Neural progenitor cell (in vitro differentiated cells): Measurements from ENCODE around the gene FAM219A. TPM values are rescaled to one million over a fixed set of nuclear protein-coding genes. Genes with fewer than 3 reads are reported as not detected.
"Not testable (repeated sequence)": the region's sequence is repeated elsewhere in the genome, so short reads cannot be mapped to it uniquely, and the experiment has no call there.

Experiments used
- DNase-seq: peaks from one replicate; pipeline ENCODE4 v3.0.0-alpha.2; 2016; ENCODE audit warnings: low spot score
- H2AFZ ChIP-seq: fragments of 200-600 bp; sonication (generic); replicated peaks from 2 replicates; pipeline ENCODE4 v1.6.1; 2016; ENCODE audit warnings: antibody characterized with exemption
- H3F3A ChIP-seq: fragments of 200-600 bp; sonication (generic); 2 replicates; pipeline ENCODE4 v1.6.1; 2016; ENCODE audit warnings: antibody characterized with exemption, low read depth
- H3K27ac ChIP-seq: fragments of 200-600 bp; sonication (generic); 2 replicates; pipeline ENCODE4 v1.5.1; 2016; ENCODE audit warnings: mild to moderate bottlenecking
- H3K27me3 ChIP-seq: fragments of 200-600 bp; sonication (generic); 2 replicates; pipeline ENCODE4 v1.6.1; 2016; ENCODE audit warnings: mild to moderate bottlenecking, moderate library complexity
- H3K36me3 ChIP-seq: fragments of 200-600 bp; sonication (generic); 2 replicates; pipeline ENCODE4 v1.5.1; 2016
- H3K4me1 ChIP-seq: fragments of 200-600 bp; sonication (generic); 2 replicates; pipeline ENCODE4 v1.6.1; 2016; ENCODE audit warnings: mixed run types
- H3K4me2 ChIP-seq: fragments of 200-600 bp; sonication (generic); 2 replicates; pipeline ENCODE4 v1.6.1; 2016
- H3K4me3 ChIP-seq: fragments of 200-600 bp; sonication (generic); 2 replicates; pipeline ENCODE4 v1.5.1; 2016
- H3K79me2 ChIP-seq: fragments of 200-600 bp; sonication (generic); 2 replicates; pipeline ENCODE4 v1.6.1; 2016; ENCODE audit warnings: low read depth
- H3K9ac ChIP-seq: fragments of 200-600 bp; sonication (generic); 2 replicates; pipeline ENCODE4 v1.6.1; 2016
- H3K9me3 ChIP-seq: fragments of 200-600 bp; sonication (generic); 2 replicates; pipeline ENCODE4 v1.5.1; 2016; ENCODE audit warnings: low read depth
- H4K20me1 ChIP-seq: fragments of 200-600 bp; sonication (generic); 2 replicates; pipeline ENCODE4 v1.6.1; 2016; ENCODE audit warnings: low read depth
- H3K27ac Mint-ChIP-seq: 3 replicates; pipeline ENCODE4 v1.8.0; 2021; ENCODE audit warnings: mixed read lengths
- H3K27me3 Mint-ChIP-seq: 2 replicates; pipeline ENCODE4 v1.8.0; 2022; ENCODE audit warnings: low read depth, mild to moderate bottlenecking, inconsistent platforms, moderate library complexity, mixed read lengths; ENCODE audit not compliant: insufficient read depth
- H3K36me3 Mint-ChIP-seq: 3 replicates; pipeline ENCODE4 v1.8.0; 2021; ENCODE audit warnings: mixed read lengths
- H3K4me1 Mint-ChIP-seq: 3 replicates; pipeline ENCODE4 v1.8.0; 2021; ENCODE audit warnings: mixed read lengths
- H3K4me3 Mint-ChIP-seq: 3 replicates; pipeline ENCODE4 v1.8.0; 2021; ENCODE audit warnings: mild to moderate bottlenecking, moderate library complexity, mixed read lengths
- H3K9me3 Mint-ChIP-seq: 3 replicates; pipeline ENCODE4 v1.8.0; 2020; ENCODE audit warnings: mixed read lengths
- CTCF ChIP-seq: fragments of 200-600 bp; sonication (generic); IDR thresholded peaks from 2 replicates; pipeline ENCODE4 v1.5.1; 2017; ENCODE audit warnings: antibody characterized with exemption, mild to moderate bottlenecking
- EZH2 ChIP-seq: fragments of 200-600 bp; sonication (generic); IDR thresholded peaks from 2 replicates; pipeline ENCODE4 v1.6.1; 2017; ENCODE audit warnings: antibody characterized with exemption, mild to moderate bottlenecking, moderate library complexity
- EZH2phosphoT487 ChIP-seq: fragments of 200-600 bp; sonication (generic); IDR thresholded peaks from 2 replicates; pipeline ENCODE4 v1.6.1; 2017; ENCODE audit warnings: antibody characterized with exemption
- total RNA-seq: library from RNA; depleted of rRNA; stranded (reverse); fragments of >200 nt; gene quantifications from 2 replicates; pipeline ENCODE4 v1.2.3, GENCODE V29; 2015; ENCODE audit warnings: low replicate concordance

The FAM219A gene
- total RNA-seq, 1 donor from 2014 or later: 4.2 TPM

GRCh38 chr9:34366365-34366764 lies 92.0 kb downstream of the FAM219A start:
- Mint-ChIP-seq H3K27ac (no peak overlapping the region), H3K9me3 (peaks cover 20% of the 10 kb centered on the region), H3K27me3 (peaks cover 6% of the 10 kb centered on the region), H3K4me1 (peaks cover 24% of the 10 kb centered on the region), H3K4me3 (no peak overlapping the region), H3K36me3 (peaks cover 24% of the 10 kb centered on the region)
- Histone ChIP-seq H3K79me2 (no peaks in the 10 kb centered on the region), H4K20me1 (peaks cover 4% of the 10 kb centered on the region), H2AFZ (no peak overlapping the region), H3K4me1 (peaks cover 27% of the 10 kb centered on the region), H3K4me3 (no peak overlapping the region), H3K4me2 (no peak overlapping the region), H3K36me3 (no peaks in the 10 kb centered on the region), H3K27me3 (peaks cover 34% of the 10 kb centered on the region), H3K9ac (no peak overlapping the region), H3K27ac (no peak overlapping the region), H3K9me3 (no peaks in the 10 kb centered on the region), H3F3A (peaks cover 22% of the 10 kb centered on the region)
- no peak for DNase-seq
- no peak for TF ChIP-seq EZH2

- no peak for DNase-seq
- peaks cover 6% of the 10 kb centered on the region for H3K27me3 Mint-ChIP-seq
- peaks cover 34% of the 10 kb centered on the region for H3K27me3 ChIP-seq
- no peak overlapping the region for H3K9ac ChIP-seq
- no peak overlapping the region for H3K4me2 ChIP-seq
- peaks cover 18% of the 10 kb centered on the region for H3K9me3 Mint-ChIP-seq
- TF ChIP-seq CTCF (no peak), EZH2 (no peak), EZH2phosphoT487 (no peak)
- peaks cover 22% of the 10 kb centered on the region for H3F3A ChIP-seq
- peaks cover 24% of the 10 kb centered on the region for H3K4me1 Mint-ChIP-seq
- H4K20me1 ChIP-seq: peaks cover 4% of the 10 kb centered on the region
- no peaks in the 10 kb centered on the region for H3K79me2 ChIP-seq
- peaks cover 15% of the 10 kb centered on the region for H3K36me3 Mint-ChIP-seq
- H3K27ac ChIP-seq: no peak overlapping the region
- H3K27ac Mint-ChIP-seq: no peak overlapping the region
- no peak overlapping the region for H2AFZ ChIP-seq
- H3K4me1 ChIP-seq: peaks cover 27% of the 10 kb centered on the region
- H3K4me3 Mint-ChIP-seq: no peak overlapping the region
- no peaks in the 10 kb centered on the region for H3K36me3 ChIP-seq
- H3K9me3 ChIP-seq: no peaks in the 10 kb centered on the region
- H3K4me3 ChIP-seq: no peak overlapping the region
These were observed 93.1 kb downstream of the FAM219A start for GRCh38 chr9:34365282-34365681.

GRCh38 chr9:34363619-34364351 lies 94.6 kb downstream of the FAM219A start:
- no peak overlapping the region for H2AFZ ChIP-seq
- H3K4me2 ChIP-seq: peak overlapping the region; percentile 78
- Mint-ChIP-seq H3K27me3 (peaks cover 5% of the 10 kb centered on the region), H3K4me3 (peak overlapping the region; percentile 28), H3K36me3 (peaks cover 10% of the 10 kb centered on the region), H3K4me1 (peaks cover 24% of the 10 kb centered on the region), H3K27ac (peak overlapping the region; percentile 94), H3K9me3 (peaks cover 16% of the 10 kb centered on the region)
- TF ChIP-seq CTCF (no peak), EZH2phosphoT487 (no peak), EZH2 (no peak)
- peaks cover 4% of the 10 kb centered on the region for H4K20me1 ChIP-seq
- no peaks in the 10 kb centered on the region for H3K36me3 ChIP-seq
- H3K27ac ChIP-seq: peak overlapping the region; percentile 12
- H3K79me2 ChIP-seq: no peaks in the 10 kb centered on the region
- H3K4me1 ChIP-seq: peaks cover 27% of the 10 kb centered on the region
- H3K27me3 ChIP-seq: peaks cover 34% of the 10 kb centered on the region
- no peak overlapping the region for H3K9ac ChIP-seq
- DNase-seq: peak; percentile 75
- no peaks in the 10 kb centered on the region for H3K9me3 ChIP-seq
- peaks cover 22% of the 10 kb centered on the region for H3F3A ChIP-seq
- H3K4me3 ChIP-seq: peak overlapping the region; percentile 22

GRCh38 chr9:34362614-34363214 lies 95.7 kb downstream of the FAM219A start:
- H3K27ac Mint-ChIP-seq: peak overlapping the region; percentile 94
- peaks cover 4% of the 10 kb centered on the region for H4K20me1 ChIP-seq
- H3K27ac ChIP-seq: no peak overlapping the region
- no peak overlapping the region for H3K9ac ChIP-seq
- no peak for TF ChIP-seq EZH2phosphoT487
- H3K9me3 Mint-ChIP-seq: peaks cover 14% of the 10 kb centered on the region
- H3K4me2 ChIP-seq: peak overlapping the region; percentile 78
- H3K4me3 ChIP-seq: no peak overlapping the region
- H3F3A ChIP-seq: peaks cover 22% of the 10 kb centered on the region
- DNase-seq: no peak
- H3K4me3 Mint-ChIP-seq: no peak overlapping the region
- H3K36me3 Mint-ChIP-seq: peaks cover 3% of the 10 kb centered on the region
- H2AFZ ChIP-seq: no peak overlapping the region
- no peaks in the 10 kb centered on the region for H3K79me2 ChIP-seq
- no peaks in the 10 kb centered on the region for H3K9me3 ChIP-seq
- peaks cover 34% of the 10 kb centered on the region for H3K27me3 ChIP-seq
- peaks cover 5% of the 10 kb centered on the region for H3K27me3 Mint-ChIP-seq
- no peaks in the 10 kb centered on the region for H3K36me3 ChIP-seq
- peaks cover 24% of the 10 kb centered on the region for H3K4me1 Mint-ChIP-seq
- peaks cover 27% of the 10 kb centered on the region for H3K4me1 ChIP-seq

- H3K4me1 ChIP-seq, H3K9ac ChIP-seq, H3K36me3 ChIP-seq, H3K4me1 Mint-ChIP-seq, H3F3A ChIP-seq, DNase-seq, H2AFZ ChIP-seq, H3K9me3 ChIP-seq, H3K4me3 ChIP-seq, H3K27me3 Mint-ChIP-seq, H4K20me1 ChIP-seq, H3K36me3 Mint-ChIP-seq, H3K4me3 Mint-ChIP-seq, H3K4me2 ChIP-seq, H3K27me3 ChIP-seq, H3K27ac ChIP-seq, H3K27ac Mint-ChIP-seq, H3K79me2 ChIP-seq: not testable (repeated sequence)
- H3K9me3 Mint-ChIP-seq: peaks cover 15% of the 10 kb centered on the region
These were observed 105.4 kb downstream of the FAM219A start for GRCh38 chr9:34352957-34353356.

- H3K9me3 Mint-ChIP-seq: peaks cover 12% of the 10 kb centered on the region
- not testable (repeated sequence) for H3K4me3 ChIP-seq, H3F3A ChIP-seq, H3K4me3 Mint-ChIP-seq, H2AFZ ChIP-seq, H3K9ac ChIP-seq, H4K20me1 ChIP-seq, H3K4me1 Mint-ChIP-seq, H3K27me3 Mint-ChIP-seq, H3K27ac Mint-ChIP-seq, H3K9me3 ChIP-seq, H3K27me3 ChIP-seq, DNase-seq, H3K4me2 ChIP-seq, H3K79me2 ChIP-seq, H3K36me3 ChIP-seq, H3K4me1 ChIP-seq, H3K27ac ChIP-seq
- peaks cover 11% of the 10 kb centered on the region for H3K36me3 Mint-ChIP-seq
These were observed 106.2 kb downstream of the FAM219A start for GRCh38 chr9:34352122-34352652.
